ENCODE results near the gene KIAA0753. TPM values are rescaled to one million over a fixed set of nuclear protein-coding genes. Genes with fewer than 3 reads are reported as not detected.

The KIAA0753 gene
- total RNA-seq, 4 donors from 2014 or later = 10.6 to 17.5 (median 11.1) TPM

DNA sequence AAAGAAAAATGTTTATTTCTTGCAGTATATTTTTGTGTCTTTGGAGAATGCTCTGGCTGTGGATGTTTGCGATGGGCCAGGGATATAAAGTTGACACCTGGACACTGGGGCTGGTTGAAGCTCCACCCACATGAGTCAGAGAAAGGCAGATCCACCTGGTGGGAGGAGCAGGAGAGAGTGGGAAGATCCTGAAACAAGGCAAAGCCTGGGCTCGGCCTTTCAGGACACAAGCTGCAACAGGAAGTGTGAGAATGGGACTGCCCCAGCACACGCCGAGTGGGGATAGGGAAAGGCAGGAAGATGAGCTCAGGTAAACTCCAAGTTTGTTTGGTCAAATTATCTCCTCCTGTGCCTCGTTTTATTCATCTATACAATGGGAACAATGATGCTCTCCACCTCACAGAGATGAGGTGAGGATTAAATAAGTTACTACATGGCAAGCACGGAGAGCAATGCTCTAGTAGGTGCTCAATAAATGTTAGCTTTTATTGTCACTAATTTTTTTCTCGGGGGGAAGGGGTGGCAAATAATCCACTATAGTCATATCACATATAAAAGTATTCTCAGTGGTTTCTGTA is 62.7 kb downstream of the KIAA0753 start:
- TF ChIP-seq, protein P1, sequence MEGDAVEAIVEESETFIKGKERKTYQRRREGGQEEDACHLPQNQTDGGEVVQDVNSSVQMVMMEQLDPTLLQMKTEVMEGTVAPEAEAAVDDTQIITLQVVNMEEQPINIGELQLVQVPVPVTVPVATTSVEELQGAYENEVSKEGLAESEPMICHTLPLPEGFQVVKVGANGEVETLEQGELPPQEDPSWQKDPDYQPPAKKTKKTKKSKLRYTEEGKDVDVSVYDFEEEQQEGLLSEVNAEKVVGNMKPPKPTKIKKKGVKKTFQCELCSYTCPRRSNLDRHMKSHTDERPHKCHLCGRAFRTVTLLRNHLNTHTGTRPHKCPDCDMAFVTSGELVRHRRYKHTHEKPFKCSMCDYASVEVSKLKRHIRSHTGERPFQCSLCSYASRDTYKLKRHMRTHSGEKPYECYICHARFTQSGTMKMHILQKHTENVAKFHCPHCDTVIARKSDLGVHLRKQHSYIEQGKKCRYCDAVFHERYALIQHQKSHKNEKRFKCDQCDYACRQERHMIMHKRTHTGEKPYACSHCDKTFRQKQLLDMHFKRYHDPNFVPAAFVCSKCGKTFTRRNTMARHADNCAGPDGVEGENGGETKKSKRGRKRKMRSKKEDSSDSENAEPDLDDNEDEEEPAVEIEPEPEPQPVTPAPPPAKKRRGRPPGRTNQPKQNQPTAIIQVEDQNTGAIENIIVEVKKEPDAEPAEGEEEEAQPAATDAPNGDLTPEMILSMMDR (IDR thresholded peaks at IDR 0.05; ENCODE audit: low read depth) = no peak

DNA sequence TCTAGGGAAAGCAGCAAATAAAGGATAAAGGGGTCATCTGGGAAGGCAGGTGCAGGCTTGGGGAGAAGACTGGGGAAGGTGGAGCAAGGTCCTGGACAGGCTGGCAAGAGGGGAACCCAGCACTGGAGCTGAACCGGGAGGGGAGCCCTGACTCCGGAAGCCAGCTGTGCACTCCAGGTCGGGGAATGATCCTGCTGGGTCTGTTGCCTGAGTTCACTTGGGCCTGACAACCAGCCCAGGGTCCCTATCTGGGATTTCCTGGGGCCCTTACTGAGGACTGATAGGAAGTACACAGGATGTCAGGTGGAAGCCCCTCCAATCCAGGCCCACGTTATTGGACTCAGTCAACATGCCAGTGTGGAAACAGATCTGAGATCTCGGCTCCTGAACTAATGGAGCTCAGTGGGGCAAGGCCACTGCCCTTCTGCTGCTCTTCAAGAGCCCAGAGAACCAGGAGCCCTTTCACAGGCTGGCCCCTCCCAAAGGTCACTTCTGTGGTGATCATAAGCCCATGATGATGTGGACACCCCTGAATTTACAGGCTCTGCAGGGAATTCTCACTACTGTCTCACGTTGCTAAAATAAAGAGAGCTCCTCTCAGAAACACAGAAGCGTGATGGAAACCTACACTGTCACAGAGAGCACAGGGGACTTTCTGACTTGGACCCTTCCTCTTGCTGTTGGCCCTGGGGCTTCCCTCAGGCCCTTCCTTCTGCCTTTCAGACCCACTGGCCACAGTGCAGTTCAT is 64.3 kb downstream of the KIAA0753 start:
- TF ChIP-seq, protein P1 (IDR thresholded peaks at IDR 0.05; ENCODE audit: low read depth) = no peak

DNA sequence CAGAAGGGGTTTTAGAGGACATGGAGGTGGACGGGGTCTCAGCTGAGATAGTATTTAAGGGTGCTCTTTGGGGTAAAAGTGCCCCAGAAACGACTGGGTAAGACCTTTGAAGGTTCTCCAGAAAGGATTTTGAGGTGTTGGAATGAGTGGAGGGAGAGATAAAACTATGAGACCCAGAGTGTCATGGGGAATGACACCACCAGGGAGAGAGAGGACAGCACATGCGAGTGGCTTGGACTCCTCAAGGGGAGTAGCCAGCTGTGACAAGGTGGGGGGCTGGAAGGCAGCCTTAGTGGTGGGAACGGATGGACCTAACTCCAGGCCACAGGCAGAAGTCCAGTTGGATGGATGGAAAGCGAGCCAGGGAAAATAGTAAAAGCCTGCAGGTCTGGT is 64.9 kb downstream of the KIAA0753 start:
- TF ChIP-seq, protein P1 (IDR thresholded peaks at IDR 0.05; ENCODE audit: low read depth) = no peak

DNA sequence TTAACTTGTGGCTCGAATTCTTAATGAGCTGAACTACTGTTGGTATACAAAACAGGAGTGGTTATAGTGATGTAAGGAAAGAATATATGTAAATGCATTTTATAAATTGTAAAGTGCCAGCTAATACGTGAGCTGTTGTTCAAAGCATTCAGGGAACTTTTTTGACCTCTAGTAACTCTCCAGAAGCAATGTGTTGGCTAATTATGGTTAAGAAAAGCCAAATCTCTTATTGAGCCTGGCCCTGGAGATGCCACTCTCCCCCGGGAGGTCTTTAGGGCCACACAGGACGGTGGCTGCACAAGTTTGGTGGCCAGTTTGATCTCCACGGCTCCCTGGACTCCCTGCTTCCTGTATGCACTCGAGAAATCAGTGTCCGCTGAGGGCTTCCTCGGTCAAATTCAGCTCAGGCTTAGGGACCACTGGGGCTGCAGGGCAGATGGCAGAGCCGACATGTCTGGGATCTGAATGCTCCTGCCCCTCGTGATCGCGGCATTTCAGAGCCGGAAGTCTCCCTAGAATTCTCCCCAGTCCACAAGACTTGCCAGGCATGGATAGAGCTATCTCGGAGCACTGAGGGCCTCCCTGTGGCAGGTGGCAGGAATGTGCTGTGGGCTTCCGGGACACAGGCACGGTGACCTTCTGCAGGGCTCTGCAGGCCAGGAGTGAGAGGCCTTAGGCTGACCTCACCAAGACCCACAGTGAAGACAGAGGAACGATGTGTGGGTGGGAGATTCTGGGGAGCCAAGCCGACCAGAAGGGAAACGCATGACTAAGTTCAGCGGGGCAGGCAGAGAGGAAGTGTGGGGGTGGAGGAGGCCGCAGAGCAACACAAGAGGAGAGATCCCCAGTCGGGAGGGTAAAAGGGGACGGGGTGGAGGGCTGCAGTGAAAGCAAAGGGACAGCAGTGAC is 65.6 kb downstream of the KIAA0753 start:
- TF ChIP-seq, protein P1 (IDR thresholded peaks at IDR 0.05; ENCODE audit: low read depth) = no peak

DNA sequence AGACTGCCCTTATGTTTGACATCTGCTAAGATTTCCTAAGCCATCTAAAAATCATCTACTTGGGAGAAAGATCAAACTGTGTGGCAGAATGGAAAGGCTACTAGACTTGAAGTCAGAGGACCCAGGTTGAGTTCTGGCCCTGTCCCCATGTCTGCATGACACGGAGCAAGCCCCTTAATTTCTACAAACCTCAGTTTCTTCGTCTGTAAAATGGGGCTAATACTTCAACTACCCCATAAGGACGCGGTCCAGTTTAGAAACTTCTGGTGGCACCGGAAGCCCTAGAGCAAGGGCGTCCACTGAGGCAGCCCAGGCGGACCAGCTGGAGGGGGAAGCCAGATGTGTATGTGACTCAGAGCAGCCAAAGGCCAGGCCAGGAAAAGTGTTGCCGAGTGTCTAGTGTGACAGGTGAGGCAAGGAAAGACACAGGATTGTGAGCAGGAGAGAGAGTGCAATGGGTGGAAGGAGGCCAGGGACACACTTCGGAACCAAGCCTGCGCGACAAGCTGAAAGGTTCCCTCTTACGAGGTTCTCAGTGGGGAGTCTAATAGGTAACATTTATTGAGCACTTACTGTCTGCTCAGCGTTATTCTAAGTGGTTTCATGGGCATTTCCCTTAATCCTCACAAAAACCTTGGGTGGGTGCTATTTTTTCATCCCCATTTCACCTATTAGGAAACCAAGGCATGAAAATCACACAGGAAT is 66.4 kb downstream of the KIAA0753 start:
- TF ChIP-seq, protein P1 (IDR thresholded peaks at IDR 0.05; ENCODE audit: low read depth) = no peak

DNA sequence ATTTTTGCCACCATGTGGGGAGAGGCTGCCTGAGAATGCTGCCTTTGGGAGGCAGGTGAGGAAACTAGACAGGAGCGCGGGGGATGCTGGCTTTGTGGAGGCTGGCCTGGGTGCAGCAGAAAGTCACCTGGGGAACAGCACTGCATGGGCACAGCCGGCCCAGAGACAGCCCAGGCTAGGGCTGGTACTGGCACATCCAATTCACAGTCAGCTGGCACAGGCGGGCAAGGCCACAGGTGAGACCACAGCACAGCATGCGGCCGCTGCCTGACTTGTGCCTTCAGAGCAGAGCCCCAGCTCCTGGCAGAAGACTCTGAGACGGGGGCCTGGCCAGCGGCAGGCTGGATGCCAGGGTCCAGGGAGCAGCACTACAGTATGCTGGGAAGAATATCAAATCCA is 67.5 kb downstream of the KIAA0753 start:
- TF ChIP-seq, protein P1 (IDR thresholded peaks at IDR 0.05; ENCODE audit: low read depth) = no peak

All from subcutaneous adipose tissue (tissue), 4 donors.